Nephron progenitor cell (in vitro differentiated cells): ENCODE measurements around the gene DGKI.

Experiments
- DNase-seq: peaks from one replicate; pipeline ENCODE4 v3.0.0; 2021
- H3K27ac Mint-ChIP-seq: 2 replicates; pipeline ENCODE4 v1.8.0; 2021; ENCODE audit warnings: mild to moderate bottlenecking, moderate library complexity, mixed read lengths
- H3K27me3 Mint-ChIP-seq: 2 replicates; pipeline ENCODE4 v1.8.0; 2021; ENCODE audit warnings: mild to moderate bottlenecking, low read depth, mixed read lengths; ENCODE audit not compliant: poor library complexity
- H3K36me3 Mint-ChIP-seq: 2 replicates; pipeline ENCODE4 v1.8.0; 2021; ENCODE audit warnings: low read depth, mixed read lengths
- H3K4me1 Mint-ChIP-seq: 2 replicates; pipeline ENCODE4 v1.8.0; 2021; ENCODE audit warnings: mixed read lengths
- H3K4me3 Mint-ChIP-seq: 2 replicates; pipeline ENCODE4 v1.8.0; 2021; ENCODE audit warnings: mild to moderate bottlenecking, moderate library complexity, mixed read lengths
- H3K9me3 Mint-ChIP-seq: 2 replicates; pipeline ENCODE4 v1.8.0; 2021; ENCODE audit warnings: mild to moderate bottlenecking, moderate library complexity, mixed read lengths
- CTCF ChIP-seq: fragments of 200-600 bp; sonication (generic); IDR thresholded peaks from 2 replicates; pipeline ENCODE4 v1.5.0; 2021; ENCODE audit warnings: antibody characterized with exemption

DGKI gene

GRCh38 chr7:137732168-137732567 is 114.6 kb downstream of the DGKI start:
- no peaks in the 10 kb centered on the region for H3K4me1 Mint-ChIP-seq
- peaks cover 8% of the 10 kb centered on the region for H3K27me3 Mint-ChIP-seq
- DNase-seq = no peak
- H3K4me3 Mint-ChIP-seq = no peak overlapping the region
- no peaks in the 10 kb centered on the region for H3K9me3 Mint-ChIP-seq
- no peak overlapping the region for H3K27ac Mint-ChIP-seq
- TF ChIP-seq CTCF = no peak
- no peaks in the 10 kb centered on the region for H3K36me3 Mint-ChIP-seq

GRCh38 chr7:137731436-137731835 is 115.3 kb downstream of the DGKI start:
- H3K27me3 Mint-ChIP-seq = peaks cover 8% of the 10 kb centered on the region
- no peaks in the 10 kb centered on the region for H3K9me3 Mint-ChIP-seq
- no peak overlapping the region for H3K27ac Mint-ChIP-seq
- H3K36me3 Mint-ChIP-seq = no peaks in the 10 kb centered on the region
- TF ChIP-seq CTCF = no peak
- no peak for DNase-seq
- no peaks in the 10 kb centered on the region for H3K4me1 Mint-ChIP-seq
- no peak overlapping the region for H3K4me3 Mint-ChIP-seq

GRCh38 chr7:137728426-137728825 is 118.3 kb downstream of the DGKI start:
- H3K27ac Mint-ChIP-seq = no peak overlapping the region
- no peaks in the 10 kb centered on the region for H3K4me1 Mint-ChIP-seq
- no peaks in the 10 kb centered on the region for H3K9me3 Mint-ChIP-seq
- TF ChIP-seq CTCF = no peak
- no peaks in the 10 kb centered on the region for H3K36me3 Mint-ChIP-seq
- H3K27me3 Mint-ChIP-seq = no peaks in the 10 kb centered on the region
- no peak overlapping the region for H3K4me3 Mint-ChIP-seq
- no peak for DNase-seq

GRCh38 chr7:137727413-137727812 is 119.4 kb downstream of the DGKI start:
- DNase-seq = no peak
- Mint-ChIP-seq H3K9me3 (no peaks in the 10 kb centered on the region), H3K4me3 (no peak overlapping the region), H3K27me3 (no peaks in the 10 kb centered on the region), H3K27ac (no peak overlapping the region), H3K36me3 (no peaks in the 10 kb centered on the region), H3K4me1 (no peaks in the 10 kb centered on the region)
- no peak for TF ChIP-seq CTCF

GRCh38 chr7:137718355-137718754 is 128.4 kb downstream of the DGKI start:
- no peaks in the 10 kb centered on the region for H3K36me3 Mint-ChIP-seq
- no peak for TF ChIP-seq CTCF
- H3K9me3 Mint-ChIP-seq = no peaks in the 10 kb centered on the region
- DNase-seq = no peak
- no peak overlapping the region for H3K4me3 Mint-ChIP-seq
- H3K27me3 Mint-ChIP-seq = peaks cover 9% of the 10 kb centered on the region
- H3K4me1 Mint-ChIP-seq = peaks cover 16% of the 10 kb centered on the region
- no peak overlapping the region for H3K27ac Mint-ChIP-seq

GRCh38 chr7:137717811-137718271 is 128.9 kb downstream of the DGKI start:
- DNase-seq = no peak
- no peaks in the 10 kb centered on the region for H3K36me3 Mint-ChIP-seq
- H3K27ac Mint-ChIP-seq = no peak overlapping the region
- H3K27me3 Mint-ChIP-seq = peaks cover 9% of the 10 kb centered on the region
- TF ChIP-seq CTCF = no peak
- H3K4me1 Mint-ChIP-seq = peaks cover 16% of the 10 kb centered on the region
- no peaks in the 10 kb centered on the region for H3K9me3 Mint-ChIP-seq
- H3K4me3 Mint-ChIP-seq = no peak overlapping the region
